Stimulated activated CD4-positive, alpha-beta T cell treated with anti-CD3 and anti-CD28 coated beads, Interleukin-4, amount 100 ng/mL, for 24 hours (primary cell): Measurements from ENCODE around the gene RINT1.
"Not testable (repeated sequence)": the region's sequence is repeated elsewhere in the genome, so short reads cannot be mapped to it uniquely, and the experiment has no call there.

ENCODE experiments used
- DNase-seq: peaks from one replicate; pipeline ENCODE4 v3.0.0-alpha.2; 2020

Gene RINT1

DNA sequence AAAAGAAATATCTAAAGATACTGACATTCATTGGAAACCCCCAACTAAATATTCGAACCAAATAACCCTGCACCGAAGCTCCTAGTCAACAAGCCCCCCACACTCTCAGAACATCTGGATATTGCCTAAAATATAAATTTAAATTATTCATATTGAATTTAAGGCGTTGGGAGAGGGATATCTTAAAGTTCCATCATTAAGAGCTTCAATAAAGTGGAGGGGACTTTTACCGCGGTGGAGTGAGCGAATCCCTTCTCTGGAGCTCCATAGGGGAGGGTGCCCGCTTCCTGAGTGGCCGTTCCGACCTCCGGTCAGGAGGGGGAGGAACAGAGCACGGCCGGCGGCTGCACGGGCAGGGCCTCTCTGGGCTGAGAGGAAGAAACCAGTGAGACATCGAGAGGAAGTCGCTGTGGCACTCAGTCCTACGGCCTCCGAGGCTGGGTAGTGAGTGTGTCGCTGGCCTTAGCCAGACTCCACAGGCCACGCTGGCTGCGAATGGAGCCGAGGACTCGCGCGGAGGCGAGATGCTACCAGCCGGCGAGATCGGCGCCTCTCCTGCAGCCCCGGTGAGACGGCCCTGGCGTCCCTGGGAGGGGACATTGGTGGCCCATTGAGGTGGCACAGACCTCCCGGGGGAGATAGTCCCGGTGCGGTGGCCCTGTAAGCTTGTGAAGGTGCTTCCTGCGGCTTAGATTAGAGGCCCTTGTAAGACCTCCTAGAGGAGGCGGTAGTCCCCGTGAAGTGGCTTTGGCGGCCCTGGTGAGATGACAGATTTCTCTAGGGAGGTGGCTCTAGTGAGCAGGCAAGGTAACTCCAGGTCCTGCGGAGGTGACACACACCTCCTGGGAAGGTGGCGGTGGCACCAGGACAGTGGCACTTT, at the start of gene RINT1:
TSS of gene RINT1 (plus strand) at position 410 of the 880 bp plus-strand sequence. CDS start at position 525, 115 bp downstream.
- DNase-seq = peak; percentile 92

DNA sequence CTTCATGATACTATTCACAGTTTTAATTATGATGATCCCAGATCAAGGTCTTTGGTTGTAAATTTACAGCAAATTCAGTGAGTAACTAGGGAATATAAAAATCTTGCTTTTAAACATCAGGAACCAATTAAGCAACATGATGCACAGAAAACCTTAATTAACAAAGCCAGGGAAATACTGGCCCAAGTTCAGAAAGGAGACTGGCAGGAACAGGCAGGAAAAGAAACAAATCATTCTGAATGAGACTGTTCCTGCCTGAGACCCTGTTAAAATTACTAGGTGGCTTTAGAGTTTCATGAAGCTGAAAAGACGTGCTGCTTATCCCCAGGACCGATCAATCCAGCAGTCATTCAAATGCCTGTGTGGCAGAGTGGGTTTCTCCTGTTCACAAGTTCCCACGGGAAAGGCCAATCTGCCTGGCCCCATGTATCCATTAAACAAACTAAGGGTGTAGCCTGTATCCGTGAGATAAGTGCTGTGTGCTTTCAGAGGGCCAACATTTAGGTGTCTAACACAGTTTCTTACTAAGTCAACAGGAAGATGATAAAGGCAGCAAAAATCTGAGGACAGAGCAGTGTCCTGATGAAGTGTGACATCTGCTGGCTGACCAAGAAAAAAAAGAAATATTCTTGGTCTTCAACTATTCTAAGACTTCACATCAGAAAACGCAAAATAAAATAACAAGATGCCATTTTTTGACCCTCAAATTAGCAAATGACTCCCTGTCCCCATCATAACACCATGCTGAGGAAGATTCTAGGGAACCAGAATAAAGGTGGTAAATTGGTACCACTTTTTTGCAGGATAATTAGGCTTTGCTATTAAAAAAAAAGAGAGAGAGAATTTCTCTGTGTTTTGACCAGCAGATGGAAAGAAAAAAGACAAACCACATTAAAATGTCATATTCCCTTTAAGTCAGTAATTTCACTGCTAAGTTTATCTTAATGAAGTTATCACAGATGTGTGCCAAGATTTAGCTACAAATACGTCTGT, 44.1 kb upstream of the RINT1 start:
- DNase-seq = no peak

GRCh38 chr7:105489409-105489808, 42.6 kb upstream of the RINT1 start:
- no peak for DNase-seq

GRCh38 chr7:105493196-105493922, 38.6 kb upstream of the RINT1 start:
- DNase-seq = no peak

- DNase-seq = no peak
Observed at GRCh38 chr7:105493923-105494315, 38.1 kb upstream of the RINT1 start.

- DNase-seq = no peak
Observed at GRCh38 chr7:105496521-105496920, 35.5 kb upstream of the RINT1 start.

GRCh38 chr7:105497016-105497415, 35.0 kb upstream of the RINT1 start:
- no peak for DNase-seq

DNA sequence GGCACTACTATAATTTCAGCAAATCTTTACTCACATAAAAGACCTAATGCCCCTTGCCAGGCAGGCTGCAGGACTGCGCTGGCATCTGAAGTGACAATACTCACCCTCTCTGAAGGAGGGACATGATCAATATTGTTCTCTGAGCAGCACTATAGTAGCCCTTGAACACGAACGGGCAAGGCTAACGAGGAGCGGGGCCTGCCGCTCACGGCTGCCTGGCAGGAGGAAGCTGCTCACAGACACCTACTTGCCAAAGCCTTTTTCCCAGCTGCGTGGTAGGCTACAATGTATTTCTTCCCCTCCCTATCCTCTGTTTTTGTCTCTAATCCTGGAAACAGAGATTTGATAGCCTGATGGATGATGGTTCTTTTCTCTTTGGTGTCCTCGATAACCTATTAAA, 29.8 kb upstream of the RINT1 start:
- DNase-seq = no peak

GRCh38 chr7:105512415-105512814, 19.6 kb upstream of the RINT1 start:
- DNase-seq = no peak

- no peak for DNase-seq
Observed at GRCh38 chr7:105512926-105513526, 19.0 kb upstream of the RINT1 start.

DNA sequence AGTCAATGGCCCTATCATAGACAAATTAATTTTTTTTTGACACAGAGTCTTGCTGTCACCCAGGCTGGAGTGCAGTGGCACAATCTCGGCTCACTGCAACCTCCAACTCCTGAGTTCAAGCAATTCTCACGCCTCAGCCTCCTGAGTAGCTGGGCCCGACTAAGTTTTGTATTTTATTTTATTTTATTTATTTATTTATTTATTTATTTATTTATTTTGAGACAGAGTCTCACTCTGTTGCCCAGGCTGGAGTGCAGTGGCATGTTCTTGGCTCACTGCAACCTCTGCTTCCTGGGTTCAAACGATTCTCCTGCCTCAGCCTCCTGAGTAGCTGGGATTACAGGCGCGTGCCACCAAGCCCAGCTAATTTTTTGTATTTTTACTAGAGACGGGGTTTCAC, 16.4 kb upstream of the RINT1 start:
- DNase-seq = not testable (repeated sequence)

DNA sequence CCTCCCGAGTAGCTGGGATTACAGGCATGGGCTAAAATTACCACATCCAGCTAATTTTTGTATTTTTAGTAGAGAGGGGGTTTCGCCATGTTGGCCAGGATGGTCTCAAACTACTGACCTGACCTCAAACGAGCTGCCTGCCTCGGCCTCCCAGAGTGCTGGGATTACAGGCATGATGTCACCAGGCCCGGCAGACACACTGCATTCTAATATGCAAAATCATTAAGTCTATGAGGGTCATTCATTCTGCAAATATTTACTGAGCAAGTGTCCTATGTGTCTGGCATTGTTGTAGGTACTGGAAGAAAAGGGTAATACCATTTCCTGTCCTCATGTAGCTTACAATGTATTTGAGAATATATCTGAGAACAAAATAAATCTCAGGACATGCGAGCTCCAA, 12.6 kb upstream of the RINT1 start:
- no peak for DNase-seq

DNA sequence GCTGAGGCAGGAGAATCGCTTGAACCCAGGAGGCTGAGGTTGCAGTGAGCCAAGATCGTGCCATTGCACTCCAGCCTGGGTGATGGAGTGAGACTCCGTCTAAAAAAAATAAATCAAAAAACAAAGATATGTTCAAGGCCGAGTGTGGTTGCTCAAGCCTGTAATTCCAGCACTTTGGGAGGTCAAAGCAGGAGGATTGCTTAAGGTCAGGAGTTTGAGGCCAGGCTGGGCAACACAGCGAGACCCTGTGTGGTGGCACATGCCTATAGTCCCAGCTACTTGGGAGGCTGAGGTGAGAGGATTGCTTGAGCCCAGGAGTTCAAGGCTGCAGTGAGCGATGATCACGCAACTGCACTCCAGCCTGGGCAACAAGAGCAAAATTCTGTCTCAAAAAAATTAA, 11.4 kb upstream of the RINT1 start:
- DNase-seq = not testable (repeated sequence)

DNA sequence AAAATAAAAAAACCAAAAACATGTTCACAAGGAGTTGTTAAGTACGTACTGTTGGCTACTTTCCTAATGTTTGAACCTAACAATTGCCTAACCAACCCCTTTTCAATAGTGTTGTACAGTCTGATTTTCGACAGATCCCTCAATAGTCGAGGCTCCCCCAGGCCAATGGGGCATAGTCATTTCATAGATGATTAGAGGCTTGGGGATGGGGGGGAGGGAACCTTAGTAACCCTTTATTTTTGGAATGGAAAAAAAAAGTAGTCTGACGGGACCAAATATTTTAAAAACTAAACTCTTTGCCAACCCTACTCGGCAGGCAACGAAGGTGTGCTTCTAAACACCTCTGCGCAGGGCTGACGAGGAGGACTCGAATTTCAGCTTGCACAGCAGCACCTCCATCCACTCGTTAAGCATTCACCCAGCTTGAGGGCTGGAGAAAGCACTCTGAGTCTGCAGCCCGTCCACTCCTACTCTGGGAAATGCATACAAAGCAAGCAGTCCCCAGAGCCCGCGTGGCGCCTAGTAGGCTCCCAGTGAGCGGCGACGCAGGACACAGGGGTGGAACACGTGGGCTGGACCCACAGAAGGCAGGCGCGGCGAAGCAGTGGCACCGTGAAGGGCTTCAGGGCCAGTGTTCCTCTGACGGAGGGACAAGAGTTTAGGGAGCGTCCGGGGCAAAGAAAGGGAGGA, 10.8 kb upstream of the RINT1 start:
- peak; percentile 56 for DNase-seq

DNA sequence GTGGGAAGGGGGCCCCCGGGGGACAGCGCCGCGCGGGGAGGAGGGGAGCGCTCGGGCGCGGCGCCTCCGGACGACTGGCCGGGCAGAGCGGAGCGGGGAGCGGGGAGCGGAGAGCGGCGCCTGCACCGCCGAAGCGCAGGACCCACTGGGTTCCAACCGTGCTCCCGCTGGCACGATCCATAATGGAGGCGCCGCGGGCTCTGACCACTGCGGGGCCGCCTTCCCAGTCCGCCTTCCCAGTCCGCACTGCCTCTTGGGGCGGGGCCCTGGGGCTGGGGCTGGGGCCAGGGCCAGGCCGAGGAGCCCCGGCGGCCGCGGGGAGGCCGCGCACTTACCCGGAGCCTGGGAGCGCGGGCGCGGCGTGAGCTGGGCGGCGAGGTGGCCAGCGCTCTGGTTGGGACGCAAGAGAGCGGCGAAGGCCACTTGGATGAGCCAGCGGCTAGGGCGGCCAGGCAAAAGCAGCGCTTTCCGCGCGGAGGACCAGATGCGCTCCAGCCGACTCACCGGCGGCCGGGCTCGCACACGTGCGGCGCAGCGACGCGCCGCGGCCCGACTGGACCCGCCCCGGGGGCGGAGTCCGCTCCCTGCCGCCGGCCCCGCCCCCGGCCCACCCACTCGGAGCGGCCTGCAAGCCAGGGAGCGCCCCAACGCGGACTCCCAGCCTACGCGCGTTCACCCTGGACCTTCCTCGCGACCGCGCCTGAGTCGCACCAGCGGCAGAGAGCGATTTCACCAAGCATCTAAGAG, 10.1 kb upstream of the RINT1 start, which contains the start of gene PUS7:
TSS of gene PUS7 (minus strand) at position 555 of the 747 bp plus-strand sequence. CDS start 13,759 bp downstream, outside the sequence.
- peak; percentile 80 for DNase-seq

DNA sequence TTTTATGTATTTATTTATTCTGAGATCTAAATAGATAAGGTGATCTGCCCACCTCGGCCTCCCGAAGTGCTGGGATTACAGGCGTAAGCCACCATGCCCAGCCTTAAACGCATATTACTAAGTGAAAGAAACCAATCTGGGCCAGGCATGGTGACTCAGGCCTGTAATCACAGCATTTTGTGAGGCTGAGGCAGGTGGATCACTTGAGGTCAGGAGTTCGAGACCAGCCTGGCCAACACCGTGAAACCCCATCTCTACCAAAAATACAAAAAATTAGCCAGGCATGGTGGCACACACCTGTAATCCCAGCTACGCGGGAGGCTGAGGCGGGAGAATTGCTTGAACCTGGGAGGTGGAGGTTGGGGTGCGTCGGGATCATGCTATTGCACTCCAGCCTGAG, 7.6 kb upstream of the RINT1 start:
- DNase-seq = not testable (repeated sequence)

- DNase-seq = no peak
Observed at GRCh38 chr7:105524840-105525239, 7.2 kb upstream of the RINT1 start.

DNA sequence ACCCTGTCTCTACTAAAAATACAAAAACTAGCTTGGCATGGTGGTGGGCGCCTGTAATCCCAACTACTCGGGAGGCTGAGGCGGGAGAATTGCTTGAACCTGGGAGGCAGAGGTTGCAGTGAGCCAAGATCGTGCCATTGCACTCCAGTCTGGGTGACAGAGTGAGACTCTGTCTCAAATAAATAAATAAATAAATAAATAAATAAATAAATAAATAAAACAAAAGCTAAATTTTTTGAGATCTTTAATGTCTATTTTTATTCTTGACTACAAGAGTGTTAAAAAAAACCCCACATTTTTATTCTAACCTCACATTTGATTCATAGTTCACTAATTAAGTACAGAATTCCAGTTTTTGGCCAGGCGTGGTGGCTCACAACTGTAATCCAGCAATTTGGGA, 4.3 kb upstream of the RINT1 start:
- DNase-seq = not testable (repeated sequence)

DNA sequence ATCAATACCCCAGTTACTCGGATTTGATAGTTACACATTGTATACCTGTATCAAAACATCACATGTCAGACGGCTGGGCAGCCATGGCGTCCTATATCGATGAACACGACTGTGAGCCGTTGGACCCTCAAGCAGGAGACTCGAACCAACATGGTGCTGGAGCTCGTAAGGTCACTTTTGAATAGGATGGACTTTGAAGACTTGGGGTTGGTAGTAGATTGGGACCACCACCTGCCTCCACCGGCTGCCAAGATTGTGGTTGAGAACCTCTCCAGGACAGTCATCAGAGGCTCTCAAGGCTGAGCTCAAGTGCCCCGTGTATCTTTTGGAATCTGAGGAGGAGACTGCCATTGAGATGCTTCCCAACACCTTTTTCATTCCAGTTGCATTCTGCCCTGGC, 1.9 kb upstream of the RINT1 start:
- no peak for DNase-seq

DNA sequence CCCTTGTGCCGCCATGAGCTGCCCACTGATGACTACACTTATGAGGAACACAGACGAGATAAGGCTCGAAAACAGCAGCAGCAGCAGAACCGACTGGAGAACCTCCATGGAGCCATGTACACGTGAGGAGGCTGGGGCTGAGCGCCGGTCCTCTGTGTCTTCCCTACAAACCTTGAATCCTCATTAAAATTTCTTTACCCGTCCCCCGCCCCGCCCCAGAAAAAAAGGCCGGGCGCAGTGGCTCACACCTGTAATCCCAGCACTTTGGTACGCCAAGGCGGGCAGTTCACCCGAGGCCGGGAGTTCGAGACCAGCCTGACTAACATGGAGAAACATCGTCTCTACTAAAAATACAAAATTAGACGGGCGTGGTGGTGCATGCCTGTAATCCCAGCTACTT, 1.5 kb upstream of the RINT1 start:
- no peak for DNase-seq
